Measurements from ENCODE around the gene ENOX2.

The ENOX2 gene

DNA sequence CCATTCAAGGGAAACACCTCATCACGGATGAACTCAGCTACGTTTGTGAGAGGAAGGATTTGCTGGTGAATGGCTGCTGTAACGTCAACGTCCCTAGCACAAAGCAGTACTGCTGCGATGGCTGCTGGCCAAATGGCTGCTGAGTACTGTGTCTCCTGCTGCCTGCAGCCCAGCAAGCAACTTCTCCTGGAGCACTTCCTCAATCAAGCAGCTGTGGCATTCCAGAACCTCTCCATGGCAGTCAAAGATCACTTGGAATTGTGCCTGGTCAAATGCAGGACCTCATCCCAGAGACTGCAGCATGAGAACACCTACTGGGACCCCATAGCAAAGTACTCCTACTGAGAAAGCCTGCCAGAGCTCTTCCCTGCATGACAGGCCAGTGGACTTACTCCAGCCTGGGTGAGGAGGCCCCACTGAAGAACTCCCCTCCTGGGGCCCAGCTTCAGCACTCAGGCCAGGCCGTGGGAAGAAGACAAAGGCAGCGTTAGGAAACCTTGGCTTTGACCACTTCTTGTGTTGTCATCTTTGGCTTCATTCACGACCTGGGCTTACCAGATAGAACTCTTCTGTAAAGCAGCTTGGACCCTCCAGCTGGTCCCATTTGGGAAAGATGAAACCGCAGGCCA is 256.9 kb downstream of the ENOX2 start:
- DNase-seq (ENCODE audit: low read depth in 1 of 2, low spot score in 1 of 2), result no peak

DNA sequence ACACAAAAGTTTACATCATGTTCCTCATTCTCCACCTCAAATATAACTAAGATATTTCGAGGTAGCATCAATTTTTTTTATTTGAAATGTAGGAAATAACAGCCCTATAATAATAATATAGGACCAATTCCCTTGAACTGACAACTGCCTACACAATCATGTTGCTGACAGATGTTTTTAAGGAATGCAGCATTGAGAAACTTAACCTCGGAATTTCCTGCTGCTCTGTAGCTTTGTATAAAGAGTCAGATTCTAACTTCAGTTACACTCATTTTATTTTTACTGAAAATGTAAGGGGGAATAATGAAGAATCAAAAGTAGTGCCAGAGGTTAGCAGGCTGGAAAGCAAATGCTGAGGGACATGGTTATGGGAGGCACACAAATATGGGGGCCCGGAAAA is 265.4 kb downstream of the ENOX2 start:
- no peak for DNase-seq (ENCODE audit: low read depth in 1 of 2, low spot score in 1 of 2)

DNA sequence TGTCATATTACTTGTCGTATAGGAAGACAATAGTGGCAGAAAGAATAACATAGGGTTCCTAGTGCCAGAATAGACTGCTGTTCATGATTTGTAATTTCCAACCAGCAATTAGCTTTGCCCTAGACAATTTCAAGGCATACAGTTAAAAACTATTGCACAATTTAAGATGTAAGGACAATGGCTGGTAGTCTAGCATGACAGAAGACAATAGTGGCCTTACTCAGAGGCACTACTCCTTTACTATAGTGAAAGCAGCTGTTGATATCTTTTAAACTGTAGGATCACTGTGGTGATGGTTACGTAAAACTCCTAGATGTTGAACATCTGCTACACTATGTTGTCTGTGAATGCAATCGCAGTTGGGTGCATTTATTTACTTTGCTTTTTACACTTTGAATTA is 266.7 kb downstream of the ENOX2 start:
- DNase-seq (ENCODE audit: low read depth in 1 of 2, low spot score in 1 of 2), result no peak

DNA sequence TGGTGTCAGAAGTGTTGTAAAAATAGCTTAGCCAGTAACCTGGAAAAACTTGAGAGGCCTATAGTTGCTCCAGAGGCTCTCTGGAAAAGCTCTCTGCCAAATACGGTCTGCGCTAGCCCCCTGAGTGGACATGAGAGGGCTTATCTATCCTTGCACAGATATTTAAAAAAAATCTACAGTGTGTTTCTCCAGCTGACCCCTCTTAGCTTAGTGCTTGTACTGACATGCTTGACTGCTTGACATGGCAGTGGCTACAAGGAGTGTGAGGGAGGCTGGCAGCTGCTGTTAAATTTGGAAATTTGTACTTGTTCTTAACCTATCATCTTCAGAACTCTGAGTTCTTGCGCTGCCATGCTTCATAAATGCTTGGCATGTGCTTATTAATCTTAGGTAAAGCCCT is 272.0 kb downstream of the ENOX2 start:
- no peak for DNase-seq (ENCODE audit: low read depth in 1 of 2, low spot score in 1 of 2)

DNA sequence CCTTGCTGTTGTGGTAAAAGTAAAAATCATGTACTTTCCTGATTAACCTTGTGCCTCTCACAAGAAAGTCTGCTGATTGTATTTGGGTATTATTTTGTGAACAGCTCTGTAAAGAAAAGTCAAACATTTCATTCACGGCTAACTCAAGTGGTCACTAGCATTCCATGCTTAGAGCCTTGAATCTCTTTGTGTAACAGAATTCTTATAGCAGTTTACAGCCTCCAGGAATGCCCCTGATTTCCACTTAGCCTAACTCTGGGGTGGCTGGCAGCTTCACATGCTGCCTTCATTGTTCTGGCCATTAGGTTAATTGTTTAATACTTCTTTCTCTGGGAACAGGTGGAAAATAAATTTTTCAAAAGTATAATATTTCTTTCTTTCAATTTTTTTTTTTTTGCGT is 274.5 kb downstream of the ENOX2 start:
- no peak for DNase-seq (ENCODE audit: low read depth in 1 of 2, low spot score in 1 of 2)

DNA sequence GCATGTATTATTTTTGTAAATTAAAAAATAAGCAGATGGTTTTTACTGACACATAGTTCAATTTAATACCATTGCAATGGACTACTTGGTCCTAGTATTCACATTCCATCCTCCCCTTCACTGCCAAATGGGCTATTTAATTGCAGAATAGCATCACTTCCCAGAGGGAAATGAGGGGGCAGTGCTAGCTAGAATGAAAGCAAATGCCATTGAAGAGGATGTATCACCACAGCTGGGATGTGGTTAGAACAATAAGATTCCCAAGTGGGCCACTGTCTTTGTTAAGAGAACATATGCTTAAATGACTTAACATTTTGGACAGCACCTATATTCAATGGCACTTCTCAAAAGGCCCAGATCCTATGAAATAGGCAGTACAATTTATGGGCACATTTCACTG is 276.5 kb downstream of the ENOX2 start:
- DNase-seq (ENCODE audit: low read depth in 1 of 2, low spot score in 1 of 2), result no peak

DNA sequence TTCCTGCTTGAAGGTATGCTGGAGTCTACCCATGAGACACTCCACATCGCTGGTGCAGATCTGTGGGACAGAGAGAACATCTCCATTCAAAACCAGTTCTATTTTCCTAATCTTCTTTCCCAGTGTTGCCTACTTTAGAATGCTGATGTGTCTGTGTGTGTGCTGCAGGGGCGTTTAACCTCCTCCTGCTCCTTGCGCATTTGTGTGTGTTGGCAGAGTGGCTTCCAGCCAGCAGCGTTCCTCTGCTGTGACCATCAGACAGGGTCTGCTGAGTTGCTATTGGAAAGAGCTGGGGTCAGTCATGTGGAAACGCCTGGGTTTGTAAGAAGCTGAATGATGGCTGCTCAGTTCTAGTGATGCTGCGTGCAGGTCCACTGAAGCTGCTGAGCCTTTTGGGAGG is 277.6 kb downstream of the ENOX2 start:
- no peak for DNase-seq (ENCODE audit: low read depth in 1 of 2, low spot score in 1 of 2)

DNA sequence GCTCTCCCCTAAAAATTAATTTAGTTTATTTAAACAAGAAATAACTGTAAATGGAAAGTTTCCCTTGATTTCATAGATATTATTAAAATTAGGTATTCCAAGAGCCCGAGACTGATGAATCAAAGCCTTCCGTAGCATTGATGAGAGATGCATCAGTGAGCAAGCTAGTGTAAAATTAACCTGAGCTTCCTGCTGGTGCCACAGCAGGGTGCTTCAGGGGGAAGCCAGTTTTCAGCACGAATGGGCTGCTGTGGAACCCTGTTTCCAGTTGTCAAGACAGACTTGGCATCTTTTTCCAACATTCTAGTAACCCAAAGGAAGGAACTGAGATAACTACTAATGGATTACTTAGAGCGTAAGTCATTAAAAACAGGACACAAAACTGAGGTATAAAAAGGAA is 279.5 kb downstream of the ENOX2 start:
- DNase-seq (ENCODE audit: low read depth in 1 of 2, low spot score in 1 of 2), result no peak

DNA sequence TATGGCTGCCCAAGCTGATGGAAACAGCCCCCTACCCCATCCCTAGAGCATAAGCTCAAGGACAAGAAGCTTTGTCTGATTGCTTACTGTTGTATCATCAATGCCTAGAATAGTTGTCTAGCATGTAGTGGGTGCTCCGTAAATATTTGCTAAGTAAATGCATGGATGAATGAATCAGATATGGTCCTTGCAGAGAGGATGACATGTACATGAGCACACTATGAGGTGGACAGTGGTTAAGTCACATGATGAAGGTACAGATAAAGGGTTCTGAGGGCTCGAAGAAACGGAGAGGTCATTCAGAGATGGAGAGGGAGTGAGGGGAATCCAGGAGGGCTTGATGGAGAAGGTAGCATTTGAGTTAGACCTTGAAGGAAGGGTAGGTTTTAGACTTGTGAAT is 287.1 kb downstream of the ENOX2 start:
- no peak for DNase-seq (ENCODE audit: low read depth in 1 of 2, low spot score in 1 of 2)

DNA sequence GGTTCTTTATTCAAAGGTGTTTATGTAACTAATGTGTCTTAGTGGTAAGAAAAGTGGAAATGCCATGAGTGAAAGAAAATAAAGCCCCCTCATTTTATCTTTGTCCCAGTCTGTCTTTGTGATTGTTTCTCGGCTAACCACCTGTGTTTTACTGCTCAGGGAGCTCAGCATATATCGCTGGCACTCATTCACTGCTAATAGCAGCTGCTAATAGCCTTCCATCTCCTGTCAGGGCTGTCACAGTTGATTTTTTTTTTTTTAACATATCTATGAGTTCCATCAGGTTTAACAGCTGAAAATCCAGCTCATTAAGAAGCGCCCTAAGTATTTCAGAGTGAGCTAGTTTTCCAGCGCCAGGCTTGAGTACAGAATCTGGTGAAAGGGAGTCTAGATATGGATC is 295.6 kb downstream of the ENOX2 start:
- no peak for DNase-seq (ENCODE audit: low read depth in 1 of 2, low spot score in 1 of 2)

DNA sequence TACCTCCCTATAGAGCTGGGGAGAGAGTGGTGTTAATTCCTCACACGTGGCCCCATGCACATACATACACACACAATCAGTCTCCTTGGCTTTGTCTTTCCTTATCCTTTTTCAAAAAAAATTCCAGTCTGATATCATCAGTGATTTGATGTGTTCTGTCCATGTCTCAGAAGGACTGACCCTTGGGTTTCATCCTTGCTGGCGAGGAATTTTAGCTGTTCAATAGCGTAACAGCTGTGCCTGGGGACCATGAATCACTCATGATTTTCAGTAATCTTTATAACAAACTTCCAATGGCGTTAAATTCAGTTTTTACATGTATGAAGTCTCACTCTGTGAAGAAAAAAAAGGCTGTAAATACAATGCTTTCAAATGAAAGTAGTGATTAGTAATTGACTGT is 296.6 kb downstream of the ENOX2 start:
- DNase-seq (ENCODE audit: low read depth in 1 of 2, low spot score in 1 of 2), result no peak

DNA sequence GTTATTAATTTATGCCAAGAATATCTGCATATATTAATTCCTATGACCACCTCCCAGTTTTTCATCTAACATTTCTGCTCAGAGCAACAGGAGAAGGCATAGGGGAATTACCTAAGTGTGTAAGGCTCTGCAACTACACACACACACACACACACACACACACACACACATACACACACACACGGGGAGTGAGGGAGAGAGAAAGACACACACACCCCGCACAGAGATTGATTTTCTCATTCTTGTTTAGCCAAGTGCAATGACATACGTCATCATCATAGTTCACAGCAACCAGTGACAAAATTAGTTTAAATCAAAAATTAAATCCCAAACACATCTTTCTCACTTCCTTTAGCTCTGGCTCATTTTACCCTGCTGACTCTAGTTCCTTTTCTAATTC is 298.1 kb downstream of the ENOX2 start:
- DNase-seq (ENCODE audit: low read depth in 1 of 2, low spot score in 1 of 2), result no peak

DNA sequence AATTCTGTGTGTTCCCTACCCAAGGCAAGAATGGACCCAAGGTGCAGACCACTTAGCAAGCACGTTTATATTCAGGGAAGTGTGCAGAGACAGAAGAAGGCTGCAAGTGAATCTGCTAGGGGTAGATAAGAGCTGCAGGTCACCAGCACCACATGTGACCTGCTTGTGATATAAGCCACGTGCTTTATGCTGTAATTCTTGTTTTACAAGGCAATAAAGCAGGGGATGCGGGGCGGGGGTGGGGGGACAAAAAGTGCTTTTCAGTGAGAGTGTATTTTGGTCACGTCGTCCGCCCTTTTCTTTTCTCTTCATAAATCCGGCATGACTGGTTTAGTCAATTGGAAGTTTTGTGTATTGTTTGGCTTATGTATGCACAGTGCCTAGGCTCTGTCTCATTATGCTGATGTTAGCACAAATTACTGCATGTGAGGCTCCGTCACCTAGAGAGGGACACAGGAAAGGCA is 308.5 kb downstream of the ENOX2 start:
- no peak for DNase-seq (ENCODE audit: low read depth in 1 of 2, low spot score in 1 of 2)

DNA sequence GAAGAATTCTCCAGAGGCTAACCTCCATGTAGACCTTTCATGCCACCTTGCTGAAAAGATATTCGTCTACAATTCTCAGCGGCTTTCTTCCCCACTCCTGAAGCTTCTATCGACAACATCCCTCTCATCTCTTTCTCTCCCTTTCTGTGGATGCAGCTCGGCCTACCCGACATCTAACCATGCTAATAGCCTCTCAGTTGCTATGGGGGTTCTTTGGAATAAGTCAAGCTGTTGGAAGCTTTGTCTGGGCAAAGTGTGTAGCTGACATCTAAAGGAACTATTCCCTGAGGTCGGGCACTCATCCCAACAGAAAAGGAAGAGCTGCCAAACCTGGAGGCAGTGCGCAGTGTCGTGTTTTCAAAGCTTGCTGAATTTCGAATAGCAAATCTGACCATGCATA is 309.1 kb downstream of the ENOX2 start:
- no peak for DNase-seq (ENCODE audit: low read depth in 1 of 2, low spot score in 1 of 2)

DNA sequence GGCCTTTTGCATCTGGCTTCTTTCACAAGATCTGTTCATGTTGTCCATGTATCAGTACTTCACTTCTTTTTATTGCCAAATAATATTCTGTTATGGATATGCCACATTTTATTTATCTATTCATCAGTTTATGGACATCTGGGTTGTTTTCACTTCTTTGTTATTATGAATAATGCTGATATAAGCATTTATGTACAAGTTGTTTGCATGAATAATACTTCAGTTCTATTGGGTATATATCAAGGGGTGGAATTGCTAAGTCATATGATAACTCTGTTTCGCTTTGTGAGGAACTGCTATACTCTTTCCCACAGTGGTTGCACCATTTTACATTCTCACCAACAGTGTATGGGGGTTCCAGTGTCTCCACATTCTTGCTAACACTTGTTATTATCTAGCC is 310.8 kb downstream of the ENOX2 start:
- DNase-seq (ENCODE audit: low read depth in 1 of 2, low spot score in 1 of 2), result no peak

DNA sequence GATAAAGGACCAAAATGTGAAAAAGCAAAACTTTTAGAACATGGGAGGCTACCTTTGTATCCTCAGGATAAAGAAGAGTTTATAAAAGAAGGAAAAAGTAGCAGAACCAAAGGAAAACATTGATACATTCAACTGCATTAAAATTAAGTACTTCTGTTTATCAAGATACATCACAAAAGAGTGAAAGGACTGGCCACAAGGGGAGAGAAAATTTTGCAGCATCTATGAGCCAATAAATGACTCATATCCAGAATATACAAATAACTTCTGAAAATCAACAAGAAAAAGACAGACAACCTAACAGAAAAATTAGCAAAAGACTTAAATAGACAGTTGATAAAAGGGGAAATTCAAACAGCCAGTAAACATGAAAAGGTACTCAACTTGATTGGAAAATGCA is 324.1 kb downstream of the ENOX2 start:
- no peak for DNase-seq (ENCODE audit: low read depth in 1 of 2, low spot score in 1 of 2)

DNA sequence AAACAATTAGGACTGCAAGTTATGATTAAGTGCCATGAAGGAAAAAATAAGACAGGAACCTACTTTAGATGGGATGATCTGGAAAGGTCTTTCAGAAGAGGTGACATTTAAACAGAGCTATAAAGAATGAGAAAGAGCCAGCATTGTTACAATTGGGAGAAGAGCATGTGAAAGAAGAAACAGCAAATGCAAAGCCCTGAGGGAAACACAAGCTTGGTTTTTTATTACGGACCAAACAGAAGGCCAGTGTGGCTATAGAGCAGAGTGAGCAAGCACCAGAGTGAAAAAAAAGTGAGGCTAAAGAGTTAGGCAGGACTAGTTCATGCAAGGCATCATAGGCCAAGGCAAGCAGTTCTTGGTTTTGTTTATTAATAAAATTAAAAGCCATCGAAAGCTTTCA is 325.6 kb downstream of the ENOX2 start:
- DNase-seq (ENCODE audit: low read depth in 1 of 2, low spot score in 1 of 2), result no peak

DNA sequence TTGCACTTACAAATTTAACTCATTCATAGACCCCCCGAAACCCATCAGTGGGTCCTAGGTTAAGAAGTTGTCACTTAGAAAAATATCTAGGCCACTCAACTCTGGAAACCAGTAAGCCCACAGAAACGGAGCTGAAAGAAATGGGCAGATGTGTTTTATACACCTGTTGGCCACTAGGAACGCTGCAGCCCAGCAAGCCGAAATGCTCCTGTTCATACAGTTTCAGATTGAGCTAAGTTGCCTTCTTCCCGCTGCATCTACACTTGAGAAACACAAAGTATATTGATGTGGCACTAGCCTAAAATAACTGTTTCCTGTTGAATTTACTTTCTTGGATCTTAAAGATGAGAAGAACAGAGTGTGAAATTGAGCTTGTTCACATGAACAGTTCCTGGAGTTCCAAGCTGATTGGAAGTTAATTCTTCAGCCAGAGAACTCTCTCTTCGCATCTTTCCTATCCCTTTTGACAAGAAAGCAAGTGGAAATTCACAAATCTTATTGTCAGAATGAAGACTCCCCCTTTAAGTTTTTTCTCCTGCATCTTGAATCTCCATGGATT is 327.1 kb downstream of the ENOX2 start:
- no peak for DNase-seq (ENCODE audit: low read depth in 1 of 2, low spot score in 1 of 2)
